T47D (cell line): ENCODE data around the gene ACO2.
"Not testable (repeated sequence)": the region's sequence is repeated elsewhere in the genome, so short reads cannot be mapped to it uniquely, and the experiment has no call there.

Experiments used
- DNase-seq, 2 experiments: peaks; one replicate each; pipeline versions ENCODE4 v3.0.0 to v3.0.0-alpha.2; 2011 to 2012; ENCODE audit warnings: low read depth in 1 of 2, low spot score in 1 of 2
- JUND ChIP-seq: IDR thresholded peaks from 2 replicates; pipeline ENCODE4 v1.6.1; 2012; ENCODE audit warnings: low read depth
- in situ Hi-C: cut with HindIII; loops from 2 replicates; pipeline ENCODE4 v1.10.0; 2016; ENCODE audit warnings: low sequenced_read_pairs, low pct_unique_long_range_greater_than_20kb

The ACO2 gene

GRCh38 chr22:41442240-41442792 lies 26.6 kb upstream of the ACO2 start:
- no peak for DNase-seq
- in situ Hi-C loops = no loop called here
- no peak for TF ChIP-seq JUND

- in situ Hi-C loops = no loop called here
- peak; percentile 42 to 91 for DNase-seq
- TF ChIP-seq JUND = no peak
These were observed 24.4 kb upstream of the ACO2 start for GRCh38 chr22:41444360-41445128.

GRCh38 chr22:41445129-41446056 lies 23.5 kb upstream of the ACO2 start:
- DNase-seq = peak in 1 of 2 experiments; percentile 46
- in situ Hi-C loops = no loop called here
- TF ChIP-seq JUND = no peak

GRCh38 chr22:41446057-41446501 lies 22.8 kb upstream of the ACO2 start:
- TF ChIP-seq JUND = no peak
- no peak for DNase-seq
- in situ Hi-C loops = no loop called here

GRCh38 chr22:41446639-41447434 lies 22.1 kb upstream of the ACO2 start, which contains the start of gene TOB2:
TSS of gene TOB2 (minus strand) at chr22:41446801. CDS start at chr22:41437345, 9,456 bp downstream.
- peak in 1 of 2 experiments; percentile 96 for DNase-seq
- TF ChIP-seq JUND = no peak
- in situ Hi-C loops = no loop called here

GRCh38 chr22:41447435-41448188 lies 21.3 kb upstream of the ACO2 start:
- TF ChIP-seq JUND = no peak
- in situ Hi-C loops = no loop called here
- DNase-seq = peak in 1 of 2 experiments; percentile 62

GRCh38 chr22:41448189-41448808 lies 20.6 kb upstream of the ACO2 start:
- no peak for TF ChIP-seq JUND
- DNase-seq = peak; percentile 69 to 99
- in situ Hi-C loops = no loop called here

GRCh38 chr22:41458161-41458728 lies 10.7 kb upstream of the ACO2 start:
- in situ Hi-C loops = no loop called here
- no peak for DNase-seq
- TF ChIP-seq JUND = no peak

GRCh38 chr22:41459431-41459830 lies 9.5 kb upstream of the ACO2 start:
- in situ Hi-C loops = no loop called here
- DNase-seq = no peak
- no peak for TF ChIP-seq JUND

- in situ Hi-C loops, DNase-seq: not testable (repeated sequence)
These were observed 8.8 kb upstream of the ACO2 start for GRCh38 chr22:41460071-41460470.

- in situ Hi-C loops = no loop called here
- no peak for DNase-seq
- TF ChIP-seq JUND = no peak
These were observed 7.0 kb upstream of the ACO2 start for GRCh38 chr22:41461901-41462300.
